Erythroblast (primary cell): ENCODE measurements around the gene MEIS1.

ENCODE experiments used
- GATA1 ChIP-seq: IDR thresholded peaks from 2 replicates; pipeline ENCODE4 v1.6.1; 2011; ENCODE audit warnings: low read depth, mild to moderate bottlenecking, control low read depth, low read length, moderate library complexity
- POLR2A ChIP-seq: IDR thresholded peaks from 2 replicates; pipeline ENCODE4 v1.6.1; 2011; ENCODE audit warnings: mild to moderate bottlenecking, low read length

GRCh38 chr2:66433695-66433944 lies 1.3 kb upstream of the MEIS1 start:
- TF ChIP-seq POLR2A (no peak), GATA1 (no peak)
